HG03060 (cell line): Measurements from ENCODE around the gene TBL1X.
"Not testable (repeated sequence)": the region's sequence is repeated elsewhere in the genome, so short reads cannot be mapped to it uniquely, and the experiment has no call there.

Source experiments
- ATAC-seq: cut with Tn5 transposase; IDR thresholded peaks from one replicate; pipeline ENCODE4 v1.9.1; 2021; ENCODE audit warnings: low read depth, moderate number of reproducible peaks; ENCODE audit not compliant: unreplicated experiment

TBL1X gene

GRCh38 chrX:9738151-9738550, 273.3 kb downstream of the TBL1X start:
- ATAC-seq: no peak

- ATAC-seq: no peak
These were observed 274.3 kb downstream of the TBL1X start for GRCh38 chrX:9739130-9739529.

- ATAC-seq: no peak
These were observed 280.7 kb downstream of the TBL1X start for GRCh38 chrX:9745417-9746115.

- no peak for ATAC-seq
These were observed 281.5 kb downstream of the TBL1X start for GRCh38 chrX:9746148-9746888.

GRCh38 chrX:9747644-9748043, 282.8 kb downstream of the TBL1X start:
- no peak for ATAC-seq

- ATAC-seq: no peak
These were observed 284.4 kb downstream of the TBL1X start for GRCh38 chrX:9749146-9749692.

GRCh38 chrX:9757366-9757765, 292.5 kb downstream of the TBL1X start:
- ATAC-seq: no peak

GRCh38 chrX:9758021-9758638, 293.3 kb downstream of the TBL1X start:
- ATAC-seq: no peak

GRCh38 chrX:9759337-9759736, 294.5 kb downstream of the TBL1X start:
- ATAC-seq: no peak

GRCh38 chrX:9765072-9765736, 300.3 kb downstream of the TBL1X start:
- no peak for ATAC-seq

- ATAC-seq: no peak
These were observed 300.9 kb downstream of the TBL1X start, which contains the start of gene GPR143 for GRCh38 chrX:9765737-9766097. Gene GPR143 (minus strand): TSS chrX:9765847. CDS start chrX:9765817, 30 bp downstream.

GRCh38 chrX:9767375-9767774, 302.5 kb downstream of the TBL1X start:
- no peak for ATAC-seq

GRCh38 chrX:9768321-9768839, 303.5 kb downstream of the TBL1X start:
- not testable (repeated sequence) for ATAC-seq

GRCh38 chrX:9770319-9770718, 305.5 kb downstream of the TBL1X start:
- ATAC-seq: no peak

GRCh38 chrX:9772943-9773342, 308.1 kb downstream of the TBL1X start:
- ATAC-seq: no peak

- no peak for ATAC-seq
These were observed 311.1 kb downstream of the TBL1X start for GRCh38 chrX:9775930-9776329.

GRCh38 chrX:9781941-9782340, 317.1 kb downstream of the TBL1X start:
- ATAC-seq: no peak

- no peak for ATAC-seq
These were observed 319.5 kb downstream of the TBL1X start for GRCh38 chrX:9784332-9784731.

GRCh38 chrX:9785254-9785943, 320.5 kb downstream of the TBL1X start:
- no peak for ATAC-seq
